ENCODE results near the gene STRA6. TPM values are rescaled to one million over a fixed set of nuclear protein-coding genes. Genes with fewer than 3 reads are reported as not detected.

STRA6 gene
- polyA plus RNA-seq, 1 of the 3 experiments (the other 2 are of a cell fraction) = 27.9 TPM

- Histone ChIP-seq H3K27ac (ENCODE audit: low read depth in 2 of 2, low read length in 1 of 2) (no peak overlapping the region), H3K4me1 (ENCODE audit: control insufficient read depth in 1 of 2, insufficient read depth in 2 of 2, low read depth in 1 of 2, low read length in 1 of 2) (peaks cover 30 to 41% of the 10 kb centered on the region in 2 experiments), H3K27me3 (ENCODE audit: insufficient read depth) (no peaks in the 10 kb centered on the region), H3F3A (replicated peaks; ENCODE audit: insufficient read depth) (peaks cover 16% of the 10 kb centered on the region), H4K20me1 (ENCODE audit: insufficient read depth) (no peaks in the 10 kb centered on the region), H3K9ac (no peak overlapping the region), H2AFZ (ENCODE audit: low read depth) (no peak overlapping the region), H3K9me3 (no peaks in the 10 kb centered on the region), H3K36me3 (replicated peaks in 1 of 2; ENCODE audit: control insufficient read depth in 1 of 2, insufficient read depth in 2 of 2, low read length in 1 of 2) (no peaks in the 10 kb centered on the region), H3K4me3 (ENCODE audit: low read depth in 2 of 2, low read length in 1 of 2) (no peak overlapping the region), H3K9me2 (no peaks in the 10 kb centered on the region), H3K4me2 (no peak overlapping the region), H3K79me2 (ENCODE audit: insufficient read depth) (no peaks in the 10 kb centered on the region)
- ChIA-PET POLR2A (no interaction called here), CTCF (interaction anchor here (0.8 to 1.2 kb wide), 2 partner anchors 11 to 97 kb away, joined by 3 to 4 read pairs; no protein-coding TSS in a partner anchor)
- WGBS (ENCODE audit: low lambda C conversion rate) = 83% methylated on average over 1 of the region's 1 CpG
- no peak for DNase-seq
- TF ChIP-seq, protein P1, sequence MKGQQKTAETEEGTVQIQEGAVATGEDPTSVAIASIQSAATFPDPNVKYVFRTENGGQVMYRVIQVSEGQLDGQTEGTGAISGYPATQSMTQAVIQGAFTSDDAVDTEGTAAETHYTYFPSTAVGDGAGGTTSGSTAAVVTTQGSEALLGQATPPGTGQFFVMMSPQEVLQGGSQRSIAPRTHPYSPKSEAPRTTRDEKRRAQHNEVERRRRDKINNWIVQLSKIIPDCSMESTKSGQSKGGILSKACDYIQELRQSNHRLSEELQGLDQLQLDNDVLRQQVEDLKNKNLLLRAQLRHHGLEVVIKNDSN (IDR thresholded peaks at IDR 0.05; ENCODE audit: borderline replicate concordance, low read depth) = no peak
- no peak for TF ChIP-seq RAD21 (IDR thresholded peaks at IDR 0.05; ENCODE audit: low read length)
- no peak for TF ChIP-seq SIN3A (IDR thresholded peaks at IDR 0.05; ENCODE audit: borderline replicate concordance, low read depth, low read length)
- TF ChIP-seq NFIC (IDR thresholded peaks at IDR 0.05; ENCODE audit: borderline replicate concordance) = no peak
- no peak for TF ChIP-seq TCF12 (IDR thresholded peaks at IDR 0.05)
- TF ChIP-seq RXRA (IDR thresholded peaks at IDR 0.05; ENCODE audit: borderline replicate concordance, low read depth) = no peak
- TF ChIP-seq, protein P2, sequence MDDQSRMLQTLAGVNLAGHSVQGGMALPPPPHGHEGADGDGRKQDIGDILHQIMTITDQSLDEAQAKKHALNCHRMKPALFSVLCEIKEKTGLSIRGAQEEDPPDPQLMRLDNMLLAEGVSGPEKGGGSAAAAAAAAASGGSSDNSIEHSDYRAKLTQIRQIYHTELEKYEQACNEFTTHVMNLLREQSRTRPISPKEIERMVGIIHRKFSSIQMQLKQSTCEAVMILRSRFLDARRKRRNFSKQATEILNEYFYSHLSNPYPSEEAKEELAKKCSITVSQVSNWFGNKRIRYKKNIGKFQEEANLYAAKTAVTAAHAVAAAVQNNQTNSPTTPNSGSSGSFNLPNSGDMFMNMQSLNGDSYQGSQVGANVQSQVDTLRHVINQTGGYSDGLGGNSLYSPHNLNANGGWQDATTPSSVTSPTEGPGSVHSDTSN (IDR thresholded peaks at IDR 0.05) = no peak
- no peak for TF ChIP-seq MEF2A (IDR thresholded peaks at IDR 0.05; ENCODE audit: borderline replicate concordance, low read depth)
- TF ChIP-seq, protein P3, sequence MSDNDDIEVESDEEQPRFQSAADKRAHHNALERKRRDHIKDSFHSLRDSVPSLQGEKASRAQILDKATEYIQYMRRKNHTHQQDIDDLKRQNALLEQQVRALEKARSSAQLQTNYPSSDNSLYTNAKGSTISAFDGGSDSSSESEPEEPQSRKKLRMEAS (IDR thresholded peaks at IDR 0.05; ENCODE audit: low read depth) = no peak
- TF ChIP-seq MXI1 (IDR thresholded peaks at IDR 0.05; ENCODE audit: low read depth, low read length) = no peak
- no peak for TF ChIP-seq EZH2phosphoT487 (IDR thresholded peaks at IDR 0.05; ENCODE audit: borderline replicate concordance, low read depth)
Observed at GRCh38 chr15:74211656-74212055, 9.1 kb upstream of the STRA6 start.

DNA sequence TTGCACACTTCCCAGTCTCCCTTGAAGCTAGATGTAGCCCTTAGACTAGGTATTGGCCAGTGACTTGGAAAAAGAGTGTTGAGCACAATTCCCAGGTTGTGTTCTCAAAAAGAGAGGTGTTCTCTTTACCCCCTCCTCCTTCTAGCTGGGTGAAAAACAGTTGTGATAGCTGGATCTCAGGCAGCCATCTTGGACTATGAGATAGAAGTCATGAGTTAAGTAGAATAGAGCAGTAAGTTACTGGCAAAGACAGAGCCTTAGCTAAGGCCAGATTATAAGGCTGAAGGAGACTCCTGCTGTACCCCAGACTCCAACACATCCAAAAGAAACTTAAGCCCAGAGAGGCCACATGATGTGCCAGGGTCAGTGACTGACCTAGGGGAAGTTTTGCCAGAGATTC is 8.1 kb upstream of the STRA6 start:
- POLR2A ChIA-PET = no interaction called here
- H3K27ac ChIP-seq (ENCODE audit: low read depth in 2 of 2, low read length in 1 of 2) = peak overlapping the region in 1 of 2 experiments; percentile 82; a peak in 2 of 4 replicates
- TF ChIP-seq ZBTB33 (IDR thresholded peaks at IDR 0.05; ENCODE audit: borderline replicate concordance, low read depth) = no peak
- no peak for TF ChIP-seq YY1 (IDR thresholded peaks at IDR 0.05; ENCODE audit: low read depth)
- TF ChIP-seq, protein P2 (IDR thresholded peaks at IDR 0.05) = no peak
- TF ChIP-seq, protein P4, sequence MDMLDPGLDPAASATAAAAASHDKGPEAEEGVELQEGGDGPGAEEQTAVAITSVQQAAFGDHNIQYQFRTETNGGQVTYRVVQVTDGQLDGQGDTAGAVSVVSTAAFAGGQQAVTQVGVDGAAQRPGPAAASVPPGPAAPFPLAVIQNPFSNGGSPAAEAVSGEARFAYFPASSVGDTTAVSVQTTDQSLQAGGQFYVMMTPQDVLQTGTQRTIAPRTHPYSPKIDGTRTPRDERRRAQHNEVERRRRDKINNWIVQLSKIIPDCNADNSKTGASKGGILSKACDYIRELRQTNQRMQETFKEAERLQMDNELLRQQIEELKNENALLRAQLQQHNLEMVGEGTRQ (IDR thresholded peaks at IDR 0.05; ENCODE audit: borderline replicate concordance, low read depth, low read length) = no peak
- no peak for TF ChIP-seq CTCF (IDR thresholded peaks at IDR 0.05)
- no peak for TF ChIP-seq RCOR1 (IDR thresholded peaks at IDR 0.05; ENCODE audit: low read length)
- TF ChIP-seq IRF3 (IDR thresholded peaks at IDR 0.05; ENCODE audit: low read depth, low read length) = no peak
- no peak for TF ChIP-seq EP300 (IDR thresholded peaks at IDR 0.05; ENCODE audit: borderline replicate concordance in 1 of 2, low read depth in 1 of 2, low read length in 1 of 2)

More for the DNA sequence above, 8.1 kb upstream of the STRA6 start:
- Histone ChIP-seq H3K4me2 (no peak overlapping the region), H3K9ac (peak overlapping the region; percentile 37; the same call in 1 of the 2 replicates), H3K36me3 (replicated peaks in 1 of 2; ENCODE audit: control insufficient read depth in 1 of 2, insufficient read depth in 2 of 2, low read length in 1 of 2) (no peaks in the 10 kb centered on the region), H3K79me2 (ENCODE audit: insufficient read depth) (no peaks in the 10 kb centered on the region), H3F3A (replicated peaks; ENCODE audit: insufficient read depth) (peaks cover 18% of the 10 kb centered on the region), H3K9me2 (no peaks in the 10 kb centered on the region), H3K4me3 (ENCODE audit: low read depth in 2 of 2, low read length in 1 of 2) (no peak overlapping the region), H3K4me1 (ENCODE audit: control insufficient read depth in 1 of 2, insufficient read depth in 2 of 2, low read depth in 1 of 2, low read length in 1 of 2) (peaks cover 24 to 47% of the 10 kb centered on the region in 2 experiments), H3K27me3 (ENCODE audit: insufficient read depth) (no peaks in the 10 kb centered on the region), H4K20me1 (ENCODE audit: insufficient read depth) (no peaks in the 10 kb centered on the region), H3K9me3 (no peaks in the 10 kb centered on the region), H2AFZ (ENCODE audit: low read depth) (no peak overlapping the region)
- no peak for DNase-seq
- CTCF ChIA-PET = interaction anchor here (0.8 to 1.2 kb wide), 5 partner anchors 10 to 97 kb away, joined by 3 to 6 read pairs (median 4); no protein-coding TSS in a partner anchor
